Measurements from ENCODE around the gene PIGQ.

The PIGQ gene

DNA sequence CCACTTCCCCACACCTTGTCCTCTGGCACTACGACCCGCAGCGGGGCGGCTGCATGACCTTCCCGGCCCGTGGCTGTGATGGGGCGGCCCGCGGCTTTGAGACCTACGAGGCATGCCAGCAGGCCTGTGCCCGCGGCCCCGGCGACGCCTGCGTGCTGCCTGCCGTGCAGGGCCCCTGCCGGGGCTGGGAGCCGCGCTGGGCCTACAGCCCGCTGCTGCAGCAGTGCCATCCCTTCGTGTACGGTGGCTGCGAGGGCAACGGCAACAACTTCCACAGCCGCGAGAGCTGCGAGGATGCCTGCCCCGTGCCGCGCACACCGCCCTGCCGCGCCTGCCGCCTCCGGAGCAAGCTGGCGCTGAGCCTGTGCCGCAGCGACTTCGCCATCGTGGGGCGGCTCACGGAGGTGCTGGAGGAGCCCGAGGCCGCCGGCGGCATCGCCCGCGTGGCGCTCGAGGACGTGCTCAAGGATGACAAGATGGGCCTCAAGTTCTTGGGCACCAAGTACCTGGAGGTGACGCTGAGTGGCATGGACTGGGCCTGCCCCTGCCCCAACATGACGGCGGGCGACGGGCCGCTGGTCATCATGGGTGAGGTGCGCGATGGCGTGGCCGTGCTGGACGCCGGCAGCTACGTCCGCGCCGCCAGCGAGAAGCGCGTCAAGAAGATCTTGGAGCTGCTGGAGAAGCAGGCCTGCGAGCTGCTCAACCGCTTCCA, 63.7 kb downstream of the PIGQ start:
- TF ChIP-seq, protein P1, sequence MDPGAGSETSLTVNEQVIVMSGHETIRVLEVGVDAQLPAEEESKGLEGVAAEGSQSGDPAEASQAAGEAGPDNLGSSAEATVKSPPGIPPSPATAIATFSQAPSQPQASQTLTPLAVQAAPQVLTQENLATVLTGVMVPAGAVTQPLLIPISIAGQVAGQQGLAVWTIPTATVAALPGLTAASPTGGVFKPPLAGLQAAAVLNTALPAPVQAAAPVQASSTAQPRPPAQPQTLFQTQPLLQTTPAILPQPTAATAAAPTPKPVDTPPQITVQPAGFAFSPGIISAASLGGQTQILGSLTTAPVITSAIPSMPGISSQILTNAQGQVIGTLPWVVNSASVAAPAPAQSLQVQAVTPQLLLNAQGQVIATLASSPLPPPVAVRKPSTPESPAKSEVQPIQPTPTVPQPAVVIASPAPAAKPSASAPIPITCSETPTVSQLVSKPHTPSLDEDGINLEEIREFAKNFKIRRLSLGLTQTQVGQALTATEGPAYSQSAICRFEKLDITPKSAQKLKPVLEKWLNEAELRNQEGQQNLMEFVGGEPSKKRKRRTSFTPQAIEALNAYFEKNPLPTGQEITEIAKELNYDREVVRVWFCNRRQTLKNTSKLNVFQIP (CRISPR knock-in tag; IDR thresholded peaks at IDR 0.05; ENCODE audit: borderline replicate concordance, low read depth): no peak
- TF ChIP-seq CSDC2 (CRISPR knock-in tag; IDR thresholded peaks at IDR 0.05) (no peak), ZFP3 (CRISPR knock-in tag; IDR thresholded peaks at IDR 0.05) (no peak)
- ATAC-seq: no peak
